ENCODE measurements around the gene RNF115.

RNF115 gene

GRCh38 chr1:145823565-145824498, at the start of gene RNF115, which contains the start of gene POLR3C:
Gene RNF115, minus strand, starts transcription at chr1:145824095. Its CDS starts 222 bp downstream, at chr1:145823873.
Gene POLR3C, plus strand, starts transcription at chr1:145824200. Its CDS starts 1,577 bp downstream, at chr1:145825777.
- Histone ChIP-seq H3K36me3 (ENCODE audit: insufficient read depth) (peaks cover 25% of the 10 kb centered on the region), H3K4me2 (peak within 1 kb of the TSS; percentile 96), H2AFZ (ENCODE audit: low read depth) (peak within 1 kb of the TSS; percentile 89), H3K9ac (peak within 1 kb of the TSS; percentile 82), H3K27ac (peak within 1 kb of the TSS; percentile 72), H4K20me1 (ENCODE audit: insufficient read depth) (no peaks in the 10 kb centered on the region), H3K27me3 (ENCODE audit: insufficient read depth, low read depth) (no peaks in the 10 kb centered on the region), H3K4me1 (ENCODE audit: low read depth, poor library complexity, severe bottlenecking) (peaks cover 58% of the 10 kb centered on the region), H3K79me2 (ENCODE audit: insufficient read depth, low read depth) (peaks cover 56% of the 10 kb centered on the region), H3K4me3 (IDR thresholded peaks at IDR 0.05; ENCODE audit: insufficient read depth, low read depth, low read length) (peak within 1 kb of the TSS; percentile 96)
- TF ChIP-seq CTCF (conservative IDR thresholded peaks at IDR 0.05; ENCODE audit: low read depth, low read length) = no peak

GRCh38 chr1:145871994-145872924, 48.4 kb upstream of the RNF115 start:
- Histone ChIP-seq H3K9ac (no peak overlapping the region), H3K79me2 (ENCODE audit: insufficient read depth, low read depth) (no peaks in the 10 kb centered on the region), H3K27ac (no peak overlapping the region), H4K20me1 (ENCODE audit: insufficient read depth) (no peaks in the 10 kb centered on the region), H2AFZ (ENCODE audit: low read depth) (no peak overlapping the region), H3K4me3 (IDR thresholded peaks at IDR 0.05; ENCODE audit: insufficient read depth, low read depth, low read length) (no peak overlapping the region), H3K4me1 (ENCODE audit: low read depth, poor library complexity, severe bottlenecking) (no peaks in the 10 kb centered on the region), H3K4me2 (no peak overlapping the region), H3K36me3 (ENCODE audit: insufficient read depth) (no peaks in the 10 kb centered on the region), H3K27me3 (ENCODE audit: insufficient read depth, low read depth) (peaks cover 9% of the 10 kb centered on the region; the same call in 1 of the 2 replicates)
- TF ChIP-seq CTCF (conservative IDR thresholded peaks at IDR 0.05; ENCODE audit: low read depth, low read length) = no peak

GRCh38 chr1:145868232-145868631, 44.3 kb upstream of the RNF115 start:
- no peak overlapping the region for H2AFZ ChIP-seq (ENCODE audit: low read depth)
- H3K27me3 ChIP-seq (ENCODE audit: insufficient read depth, low read depth) = no peaks in the 10 kb centered on the region; the same call in 1 of the 2 replicates
- H3K4me3 ChIP-seq (IDR thresholded peaks at IDR 0.05; ENCODE audit: insufficient read depth, low read depth, low read length) = no peak overlapping the region
- H3K36me3 ChIP-seq (ENCODE audit: insufficient read depth) = no peaks in the 10 kb centered on the region
- H3K79me2 ChIP-seq (ENCODE audit: insufficient read depth, low read depth) = no peaks in the 10 kb centered on the region
- H3K9ac ChIP-seq = no peak overlapping the region
- no peak overlapping the region for H3K27ac ChIP-seq
- no peak for TF ChIP-seq CTCF (conservative IDR thresholded peaks at IDR 0.05; ENCODE audit: low read depth, low read length)
- no peaks in the 10 kb centered on the region for H3K4me1 ChIP-seq (ENCODE audit: low read depth, poor library complexity, severe bottlenecking)
- H4K20me1 ChIP-seq (ENCODE audit: insufficient read depth) = no peaks in the 10 kb centered on the region
- H3K4me2 ChIP-seq = no peak overlapping the region

- Histone ChIP-seq H3K27me3 (ENCODE audit: insufficient read depth, low read depth) (no peaks in the 10 kb centered on the region; the same call in 1 of the 2 replicates), H3K4me2 (no peak overlapping the region), H3K4me3 (IDR thresholded peaks at IDR 0.05; ENCODE audit: insufficient read depth, low read depth, low read length) (no peak overlapping the region), H3K79me2 (ENCODE audit: insufficient read depth, low read depth) (no peaks in the 10 kb centered on the region), H4K20me1 (ENCODE audit: insufficient read depth) (no peaks in the 10 kb centered on the region), H3K9ac (no peak overlapping the region), H3K27ac (no peak overlapping the region), H3K4me1 (ENCODE audit: low read depth, poor library complexity, severe bottlenecking) (peaks cover 9% of the 10 kb centered on the region), H2AFZ (ENCODE audit: low read depth) (no peak overlapping the region), H3K36me3 (ENCODE audit: insufficient read depth) (no peaks in the 10 kb centered on the region)
- no peak for TF ChIP-seq CTCF (conservative IDR thresholded peaks at IDR 0.05; ENCODE audit: low read depth, low read length)
These were observed 39.6 kb upstream of the RNF115 start for GRCh38 chr1:145863282-145864018.

Data from KMS-11 (cell line).